ENCODE data around the gene SBK1.

DNA sequence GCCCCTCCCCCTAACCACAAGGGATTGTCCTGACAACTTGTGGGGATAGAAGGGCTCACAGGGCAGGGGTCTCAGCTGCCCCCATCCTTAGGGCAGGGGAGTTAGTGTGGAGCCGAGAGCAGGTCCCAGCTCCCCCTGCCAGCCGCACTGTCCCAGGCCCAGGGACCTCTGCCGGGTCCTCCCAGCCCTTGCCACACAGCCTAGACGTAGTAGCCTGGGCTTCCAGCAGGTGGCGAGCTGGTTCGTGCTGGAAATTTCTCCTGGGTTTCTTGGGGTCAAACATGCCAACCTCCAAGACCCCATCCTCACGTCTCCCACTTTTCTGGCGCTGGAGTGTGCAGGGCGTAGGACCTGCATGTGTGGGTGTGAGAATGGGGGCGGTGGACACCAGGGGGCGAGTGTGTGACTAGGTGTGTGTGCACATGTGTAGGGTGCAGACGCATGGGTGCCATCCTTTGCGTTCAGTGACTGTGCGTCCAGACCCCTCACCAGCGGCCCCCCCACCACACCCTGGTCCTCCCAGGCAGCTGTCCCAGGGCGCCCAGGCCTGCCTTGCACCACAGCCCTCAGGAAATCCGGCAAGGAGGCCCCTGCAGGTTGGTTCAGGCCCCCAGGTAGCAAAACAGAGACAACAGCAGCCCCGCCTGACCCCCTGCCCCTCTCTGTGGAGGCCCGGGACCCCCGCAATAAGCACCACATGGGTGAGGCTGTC is 29.5 kb downstream of the SBK1 start:
- TF ChIP-seq CTCF (IDR thresholded peaks at IDR 0.05; ENCODE audit: borderline replicate concordance, extremely low read depth, low read length, poor library complexity, severe bottlenecking) (peak; percentile 86), EZH2 (IDR thresholded peaks at IDR 0.05; ENCODE audit: borderline replicate concordance, low read depth, low read length, severe bottlenecking) (no peak)

Data from DND-41 (cell line).